Measurements from ENCODE around the gene ARHGAP28.

- TF ChIP-seq CTCF (IDR thresholded peaks at IDR 0.05) (no peak), EP300 (IDR thresholded peaks at IDR 0.05; ENCODE audit: low read depth) (no peak), POLR2AphosphoS5 (IDR thresholded peaks at IDR 0.05) (no peak)
These were observed 46.9 kb upstream of the ARHGAP28 start for GRCh38 chr18:6682437-6683111.

Data from transverse colon (tissue), 4 donors.